Suppressor macrophage treated with lipopolysaccharide for 1 hour (primary cell): Measurements from ENCODE around the gene ABTB2.
"Not testable (repeated sequence)": the region's sequence is repeated elsewhere in the genome, so short reads cannot be mapped to it uniquely, and the experiment has no call there.

Experiments
- DNase-seq, 3 donors: peaks; one replicate each; pipeline ENCODE4 v3.0.0-alpha.2; 2020 to 2022

Gene ABTB2

GRCh38 chr11:34234086-34234740 is 123.6 kb downstream of the ABTB2 start:
- peak; percentile 94 to 96 (median 95) for DNase-seq

DNA sequence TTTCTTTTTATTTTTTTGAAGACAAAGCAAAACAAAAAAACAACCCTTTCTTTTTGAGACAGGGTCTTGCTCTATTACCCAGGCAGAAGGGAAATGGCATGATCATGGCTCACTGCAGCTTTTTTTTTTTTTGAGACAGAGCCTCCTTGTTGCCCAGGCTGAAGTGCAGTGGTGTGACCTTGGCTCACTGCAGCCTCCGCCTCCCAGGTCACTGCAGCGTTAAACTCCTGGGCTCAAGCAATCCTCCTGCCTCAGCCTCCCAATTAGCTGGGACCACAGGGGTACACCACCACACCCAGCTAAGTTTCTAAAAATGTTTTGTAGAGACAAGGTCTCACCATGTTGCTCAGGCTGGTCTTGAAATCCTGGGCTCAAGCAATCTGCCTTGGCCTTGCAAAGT is 124.6 kb downstream of the ABTB2 start:
- no peak for DNase-seq

DNA sequence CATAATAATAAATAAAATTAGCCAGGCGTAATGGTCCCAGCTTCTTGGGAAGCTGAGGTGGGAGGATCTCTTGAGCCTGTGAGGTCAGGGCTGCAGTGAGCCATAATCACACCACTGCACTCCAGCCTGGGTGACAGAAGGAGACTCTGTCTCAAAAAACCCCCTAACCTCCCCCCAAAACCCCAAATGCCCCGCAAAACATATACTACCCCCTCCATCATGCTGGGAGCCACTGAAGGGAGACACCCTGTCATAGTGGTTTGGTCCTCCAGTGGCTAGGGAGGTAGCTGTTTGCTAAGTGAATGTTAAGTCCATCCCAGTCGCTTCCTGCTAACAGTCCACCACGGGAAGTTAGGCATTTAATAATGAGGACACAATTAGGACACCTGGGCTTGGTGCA is 125.0 kb downstream of the ABTB2 start:
- peak; percentile 44 to 76 (median 72) for DNase-seq

- DNase-seq, result peak; percentile 64 to 77 (median 65)
Measured at GRCh38 chr11:34226210-34226609, 131.6 kb downstream of the ABTB2 start.

DNA sequence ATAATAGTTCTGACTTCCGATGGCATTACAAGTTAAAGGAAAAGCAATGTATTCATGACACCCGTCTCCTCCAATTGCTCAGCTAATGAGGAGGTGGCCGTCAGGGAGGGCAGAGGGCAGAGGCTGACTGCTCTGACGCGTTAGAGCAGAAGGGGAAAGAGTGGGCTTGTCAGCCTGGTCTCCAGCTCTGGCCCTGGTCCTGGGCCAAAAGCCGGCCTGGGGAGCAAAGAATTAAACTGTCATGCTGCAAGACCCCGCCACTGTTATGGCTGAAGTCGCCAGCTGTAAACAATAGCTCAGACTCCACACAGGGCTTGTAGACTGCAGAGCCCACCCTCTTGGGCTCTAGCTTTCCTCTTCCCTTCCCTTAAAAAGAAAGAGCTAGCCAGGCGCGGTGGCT is 132.7 kb downstream of the ABTB2 start:
- no peak for DNase-seq

DNA sequence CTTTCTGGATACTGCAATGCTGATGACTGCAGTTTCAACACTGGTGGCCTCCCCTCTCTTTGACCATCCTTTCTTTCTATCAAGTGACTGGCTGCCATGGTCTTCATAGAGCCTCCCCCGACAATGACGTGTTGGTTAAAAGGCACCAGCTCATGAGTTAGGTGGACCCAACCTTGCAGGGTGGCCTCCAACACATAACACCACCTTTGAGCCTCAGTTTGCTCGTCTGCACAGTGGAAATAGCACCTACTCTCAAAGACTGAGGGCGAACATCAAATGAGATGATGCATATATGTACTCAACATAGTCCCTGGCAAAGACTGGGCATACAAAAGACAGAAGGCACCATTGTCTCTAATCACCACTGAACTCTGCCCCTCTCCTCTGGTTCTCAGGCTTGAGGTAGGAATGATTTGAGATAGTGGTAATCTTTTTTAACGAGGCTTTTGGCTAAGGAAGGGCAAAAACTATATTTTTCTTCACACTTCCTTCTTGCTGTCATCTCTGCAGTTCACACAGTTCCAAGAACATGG is 133.3 kb downstream of the ABTB2 start:
- no peak for DNase-seq

DNA sequence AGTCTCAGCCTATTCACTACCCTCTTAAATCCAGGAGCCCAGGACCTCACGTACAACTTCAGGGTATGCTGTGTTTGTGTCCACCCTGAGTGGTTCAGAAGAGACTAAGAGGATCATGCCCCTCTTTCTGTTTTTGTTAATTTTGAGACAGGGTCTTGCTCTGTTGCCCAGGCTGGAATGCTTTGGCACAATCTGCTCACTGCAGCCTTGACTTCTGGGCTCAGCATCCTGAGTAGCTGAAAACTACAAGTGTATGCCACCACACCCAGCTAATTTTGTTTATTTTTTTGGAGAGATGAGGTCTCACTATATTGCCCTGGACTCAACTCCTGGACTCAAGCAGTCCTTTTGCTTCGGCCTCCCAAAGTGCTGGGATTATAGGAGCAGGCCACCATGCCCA is 133.9 kb downstream of the ABTB2 start:
- no peak for DNase-seq

DNA sequence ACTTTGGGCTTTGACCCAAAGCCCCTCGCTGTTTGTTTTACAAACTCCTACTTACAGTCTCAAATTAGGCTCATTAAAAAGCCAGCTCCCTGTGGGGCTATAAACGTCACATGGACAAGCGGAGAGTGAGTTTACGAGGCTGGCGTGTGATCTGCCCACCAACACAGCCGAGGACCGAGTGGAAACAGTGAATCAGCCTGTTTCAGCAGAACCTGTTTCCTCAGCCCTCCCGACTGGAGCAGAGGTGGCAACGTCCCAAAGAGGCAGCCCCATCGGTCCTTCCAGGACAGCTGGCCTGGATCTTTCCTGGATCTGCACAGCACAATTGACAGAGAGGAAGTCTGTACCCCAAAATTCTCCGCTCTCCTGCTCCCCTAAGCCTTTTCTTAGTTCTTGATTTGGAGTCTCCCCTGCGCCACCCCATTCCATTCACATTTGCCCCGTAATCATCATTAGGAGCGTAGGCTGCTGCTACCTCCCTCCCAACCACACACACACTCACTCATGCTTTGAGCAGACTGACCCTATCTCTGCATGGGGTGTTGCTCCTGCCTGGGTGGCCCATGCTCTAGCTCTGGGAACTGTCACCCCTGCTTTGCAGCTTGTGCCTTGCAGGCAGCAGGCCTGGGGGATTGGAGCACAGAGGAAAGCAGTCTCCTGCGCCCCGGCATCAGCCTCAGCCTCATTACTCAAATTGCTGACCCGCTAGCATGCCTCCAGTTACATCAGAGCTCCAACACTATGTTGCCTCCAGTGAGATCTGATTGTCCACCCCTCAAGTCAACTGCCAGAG is 134.6 kb downstream of the ABTB2 start:
- DNase-seq, result no peak

DNA sequence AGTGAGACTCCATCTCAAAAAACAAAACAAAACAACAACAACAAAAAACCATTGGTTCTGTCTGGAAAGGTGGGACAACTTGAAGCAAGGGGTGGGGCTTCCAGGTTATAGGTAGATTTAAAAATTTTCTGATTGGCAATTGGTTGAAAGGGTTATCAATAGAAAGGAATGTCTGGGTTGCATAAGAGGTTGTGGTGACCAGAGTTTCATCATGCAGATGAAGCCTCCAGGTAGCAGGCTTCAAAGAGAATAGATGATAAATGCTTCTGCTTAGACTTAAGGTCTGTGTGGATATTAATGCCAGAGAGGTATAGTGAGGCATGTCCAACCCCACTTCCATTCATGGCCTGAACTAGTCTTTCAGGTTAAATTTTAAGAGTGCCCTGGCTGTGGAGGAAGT is 135.8 kb downstream of the ABTB2 start:
- DNase-seq, result no peak

DNA sequence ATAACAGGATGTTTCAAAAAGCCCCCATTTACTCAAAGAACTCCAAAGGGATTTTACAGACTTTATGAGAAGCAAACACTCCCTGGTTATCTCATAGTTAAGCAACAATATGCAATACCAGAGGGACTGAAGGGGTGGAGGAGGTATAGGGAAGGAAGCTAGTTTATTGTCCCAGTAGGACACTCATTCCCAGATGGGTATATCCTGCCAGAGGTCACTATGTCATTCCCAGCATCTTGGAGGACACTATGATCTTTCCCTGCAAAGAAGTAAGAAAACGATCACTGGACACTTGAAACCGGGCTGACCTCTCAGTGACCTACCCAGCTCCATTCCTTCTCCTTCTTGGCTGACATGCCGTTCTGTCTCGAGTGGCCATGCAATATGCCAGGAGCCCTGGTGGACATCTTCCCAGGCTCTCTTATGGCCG is 137.9 kb downstream of the ABTB2 start:
- peak in 2 of 3 donors; percentile 42 to 45 for DNase-seq

- no peak for DNase-seq
Measured at GRCh38 chr11:34219279-34219678, 138.5 kb downstream of the ABTB2 start.

GRCh38 chr11:34218756-34219155 is 139.1 kb downstream of the ABTB2 start:
- DNase-seq, result not testable (repeated sequence)

DNA sequence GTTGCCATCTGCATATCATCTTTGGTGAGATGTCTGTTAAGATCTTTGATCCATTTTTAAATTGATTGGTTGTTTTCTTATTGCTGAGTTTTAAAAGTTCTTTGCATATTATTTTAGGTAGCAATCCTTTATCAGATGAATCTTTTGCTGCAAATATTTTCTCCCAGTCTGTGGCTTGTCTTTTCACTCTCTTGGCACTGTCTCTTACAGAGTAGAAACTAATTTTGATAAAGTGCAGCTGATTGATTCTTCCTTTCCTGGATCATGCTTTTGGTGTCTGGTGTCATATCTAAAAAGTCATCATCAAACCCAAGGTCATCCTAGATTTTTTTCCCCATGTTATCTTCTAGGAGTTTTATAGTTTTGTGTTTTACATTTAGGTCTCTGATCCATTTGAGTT is 139.7 kb downstream of the ABTB2 start:
- DNase-seq, result no peak

DNA sequence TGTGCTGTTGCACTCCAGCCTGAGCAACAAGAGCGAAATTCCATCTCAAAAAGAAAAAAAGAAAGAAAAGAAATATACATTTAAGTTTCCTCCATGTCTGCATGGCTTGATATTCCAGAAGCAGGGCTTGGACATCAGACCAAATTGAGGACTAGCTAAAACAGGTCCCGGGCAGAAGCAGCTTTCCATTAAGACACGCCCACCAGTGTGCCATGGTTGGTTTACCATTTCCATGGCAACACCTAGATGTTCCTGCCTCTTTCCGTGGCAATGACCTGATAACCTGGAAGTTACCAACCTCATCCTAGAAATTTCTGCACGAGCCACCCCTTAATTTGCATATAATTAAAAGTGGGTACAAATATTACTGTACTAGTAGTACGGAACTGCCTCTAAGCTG is 141.1 kb downstream of the ABTB2 start:
- DNase-seq, result no peak

- peak in 1 of 3 donors; percentile 47 for DNase-seq
Measured at GRCh38 chr11:34215806-34216453, 141.9 kb downstream of the ABTB2 start.

DNA sequence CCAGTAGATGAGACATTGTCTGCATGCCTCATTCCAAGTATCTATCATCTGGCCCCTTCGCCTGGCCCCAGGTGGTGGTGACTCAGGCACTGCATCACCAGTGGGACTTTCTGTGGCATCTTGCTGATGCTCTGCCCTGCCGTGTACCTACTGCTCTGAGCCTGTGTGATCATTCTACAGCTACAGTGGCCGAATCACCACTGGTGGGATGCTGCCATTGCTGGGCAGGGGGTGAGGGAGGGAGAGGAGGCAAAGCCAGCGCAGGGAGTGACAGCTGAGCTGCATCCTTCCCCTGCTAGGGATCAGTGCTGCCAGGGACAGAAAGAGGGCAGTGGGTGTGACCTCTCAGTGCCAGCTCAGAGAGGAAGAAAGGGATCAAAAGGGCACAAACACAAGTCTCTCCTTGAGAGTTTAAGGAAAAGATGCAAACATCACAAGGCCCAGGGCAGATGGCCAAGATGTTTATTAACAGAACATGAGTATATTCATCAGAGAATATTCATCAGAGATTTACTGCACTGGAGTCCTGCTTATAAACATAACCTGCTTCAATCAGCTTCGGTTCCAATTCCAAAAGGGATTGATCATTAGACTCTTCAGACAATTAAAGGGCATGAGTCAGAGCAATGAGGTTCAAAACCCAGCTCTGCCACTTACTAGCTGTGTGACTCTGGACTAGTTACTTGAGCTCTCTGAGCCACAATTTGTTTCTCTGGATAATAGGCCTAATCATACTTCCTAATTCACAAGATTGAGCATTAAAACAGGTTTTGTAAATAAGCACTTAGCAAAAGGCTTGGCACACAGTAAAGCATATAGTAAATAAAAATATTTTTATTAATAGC is 142.6 kb downstream of the ABTB2 start:
- peak; percentile 69 to 83 (median 82) for DNase-seq

- DNase-seq, result peak; percentile 79 to 91 (median 85)
Measured at GRCh38 chr11:34213366-34213765, 144.4 kb downstream of the ABTB2 start.

DNA sequence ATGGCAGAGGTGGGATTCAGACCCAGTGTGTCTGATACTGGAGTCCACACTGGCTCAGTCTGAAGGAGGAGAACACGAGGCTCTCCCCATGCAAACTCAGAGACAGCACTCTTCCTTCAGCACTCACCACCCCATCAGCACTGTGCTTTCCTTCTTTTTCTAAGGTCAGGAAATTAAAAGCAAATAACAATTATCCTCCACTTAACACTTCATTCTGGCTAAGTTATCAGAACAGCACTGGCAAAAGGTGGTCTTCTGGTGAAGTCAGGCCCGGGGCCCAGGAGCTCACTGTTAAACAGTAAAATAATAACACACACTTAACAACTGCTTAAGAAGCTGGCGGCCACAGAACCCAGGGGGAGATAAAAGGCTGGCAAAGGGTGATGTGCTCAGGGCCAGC is 145.2 kb downstream of the ABTB2 start:
- no peak for DNase-seq

DNA sequence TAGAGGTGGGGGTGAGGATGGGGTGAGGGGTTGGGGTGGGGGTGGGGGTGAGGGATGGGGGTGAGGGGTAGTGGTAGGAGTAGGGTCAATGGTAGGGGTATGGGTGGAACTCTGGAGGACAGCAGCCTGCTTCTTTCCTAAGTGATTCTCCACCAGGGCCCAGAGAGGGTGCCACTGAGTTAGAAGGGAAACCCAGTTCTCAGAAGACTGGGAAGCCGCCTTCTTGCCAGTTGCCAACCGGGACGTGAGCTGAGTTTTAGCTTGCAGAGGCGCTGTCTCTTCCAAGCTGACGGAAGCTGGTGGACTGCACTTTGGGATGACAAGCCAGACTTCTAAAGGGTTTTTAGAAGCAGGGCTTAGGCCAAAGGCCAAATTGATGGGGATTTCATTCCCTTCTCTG is 148.0 kb downstream of the ABTB2 start:
- peak in 1 of 3 donors; percentile 47 for DNase-seq

- peak; percentile 67 to 76 (median 69) for DNase-seq
Measured at GRCh38 chr11:34208266-34209135, 149.3 kb downstream of the ABTB2 start.

GRCh38 chr11:34207487-34208180 is 150.2 kb downstream of the ABTB2 start:
- no peak for DNase-seq
